ENCODE data around the gene TTLL9.

- TF ChIP-seq EZH2 (IDR thresholded peaks at IDR 0.05; ENCODE audit: borderline replicate concordance, control insufficient read depth, low read depth, low read length) (no peak), MEF2A (IDR thresholded peaks at IDR 0.05; ENCODE audit: insufficient read depth, low read depth, low read length) (no peak), CTCF (IDR thresholded peaks at IDR 0.05 in 2 of 3, conservative IDR thresholded peaks at IDR 0.05 in 1 of 3; ENCODE audit: control insufficient read depth in 2 of 3, extremely low read depth in 1 of 3, insufficient read depth in 1 of 3, low read depth in 3 of 3, low read length in 3 of 3) (no peak), RFX5 (IDR thresholded peaks at IDR 0.05; ENCODE audit: low read depth, low read length) (no peak), CHD4 (IDR thresholded peaks at IDR 0.05) (no peak), ZBTB4 (CRISPR knock-in tag; IDR thresholded peaks at IDR 0.05) (no peak), POLR2AphosphoS2 (IDR thresholded peaks at IDR 0.05; ENCODE audit: low read depth, low read length) (no peak), REST (IDR thresholded peaks at IDR 0.05; ENCODE audit: low read depth, low read length) (no peak), CREB1 (IDR thresholded peaks at IDR 0.05; ENCODE audit: low read depth) (no peak), ZNF592 (IDR thresholded peaks at IDR 0.05) (no peak), EP300 (IDR thresholded peaks at IDR 0.05; ENCODE audit: borderline replicate concordance in 1 of 2, control insufficient read depth in 1 of 2, low read depth in 2 of 2, low read length in 2 of 2) (no peak), NFYB (IDR thresholded peaks at IDR 0.05; ENCODE audit: insufficient read depth, low read depth, low read length) (no peak), RAD21 (IDR thresholded peaks at IDR 0.05; ENCODE audit: insufficient read depth, low read depth, low read length) (no peak), TAF1 (IDR thresholded peaks at IDR 0.05; ENCODE audit: borderline replicate concordance, low read depth, low read length) (no peak)
Measured at GRCh38 chr20:31839782-31840487, 30.5 kb upstream of the TTLL9 start.
